Measurements from ENCODE around the gene ALOX15B.

DNA sequence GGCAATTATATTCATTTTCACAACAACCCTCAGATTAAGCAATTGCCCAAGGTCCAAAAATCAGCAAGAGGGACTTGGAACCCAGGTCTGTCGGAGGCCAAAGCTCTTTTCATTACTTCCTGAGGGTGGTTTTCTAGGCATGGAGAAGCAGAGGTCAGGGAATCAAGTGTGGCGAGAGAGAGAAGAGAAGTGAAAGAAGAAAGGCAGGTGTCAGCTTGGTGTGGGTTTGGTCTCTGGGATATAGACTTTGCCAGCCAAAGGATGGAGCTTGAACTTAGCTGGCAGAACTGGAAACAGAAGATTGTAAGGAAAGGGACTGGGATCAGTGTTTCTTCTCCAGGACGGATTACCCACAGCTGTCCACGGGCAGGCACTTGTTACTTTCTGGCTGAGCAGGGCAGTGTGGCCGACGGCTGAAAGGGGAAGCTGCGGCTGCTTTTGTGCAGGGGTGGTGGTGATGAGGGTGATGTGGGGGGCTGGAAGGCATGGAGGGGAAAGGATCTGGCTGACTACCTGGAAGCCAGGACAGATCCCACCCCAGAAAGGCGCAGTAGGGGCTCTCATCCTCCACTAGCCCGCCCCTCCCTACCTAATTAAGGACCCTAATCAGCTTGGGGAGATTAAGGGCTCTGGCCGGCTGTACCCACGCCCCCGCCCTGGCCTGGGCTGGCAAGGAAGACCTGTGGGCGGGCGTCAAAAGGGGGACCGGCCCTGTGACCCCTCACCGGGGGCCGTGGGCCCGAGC, 36.7 kb upstream of the ALOX15B start, which contains the start of gene GUCY2D:
- TF ChIP-seq POLR2A (IDR thresholded peaks at IDR 0.05; ENCODE audit: borderline replicate concordance, extremely low read depth, insufficient read depth, insufficient read length) (no peak), ELF1 (IDR thresholded peaks at IDR 0.05; ENCODE audit: borderline replicate concordance, low read depth) (no peak), EZH2 (IDR thresholded peaks at IDR 0.05) (no peak)
- TF ChIP-seq, protein P1, sequence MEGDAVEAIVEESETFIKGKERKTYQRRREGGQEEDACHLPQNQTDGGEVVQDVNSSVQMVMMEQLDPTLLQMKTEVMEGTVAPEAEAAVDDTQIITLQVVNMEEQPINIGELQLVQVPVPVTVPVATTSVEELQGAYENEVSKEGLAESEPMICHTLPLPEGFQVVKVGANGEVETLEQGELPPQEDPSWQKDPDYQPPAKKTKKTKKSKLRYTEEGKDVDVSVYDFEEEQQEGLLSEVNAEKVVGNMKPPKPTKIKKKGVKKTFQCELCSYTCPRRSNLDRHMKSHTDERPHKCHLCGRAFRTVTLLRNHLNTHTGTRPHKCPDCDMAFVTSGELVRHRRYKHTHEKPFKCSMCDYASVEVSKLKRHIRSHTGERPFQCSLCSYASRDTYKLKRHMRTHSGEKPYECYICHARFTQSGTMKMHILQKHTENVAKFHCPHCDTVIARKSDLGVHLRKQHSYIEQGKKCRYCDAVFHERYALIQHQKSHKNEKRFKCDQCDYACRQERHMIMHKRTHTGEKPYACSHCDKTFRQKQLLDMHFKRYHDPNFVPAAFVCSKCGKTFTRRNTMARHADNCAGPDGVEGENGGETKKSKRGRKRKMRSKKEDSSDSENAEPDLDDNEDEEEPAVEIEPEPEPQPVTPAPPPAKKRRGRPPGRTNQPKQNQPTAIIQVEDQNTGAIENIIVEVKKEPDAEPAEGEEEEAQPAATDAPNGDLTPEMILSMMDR (IDR thresholded peaks at IDR 0.05 in 2 of 3, conservative IDR thresholded peaks at IDR 0.05 in 1 of 3; ENCODE audit: borderline replicate concordance in 1 of 3, insufficient read depth in 1 of 3, low read depth in 2 of 3, low read length in 2 of 3), result no peak
- TF ChIP-seq, protein P2, sequence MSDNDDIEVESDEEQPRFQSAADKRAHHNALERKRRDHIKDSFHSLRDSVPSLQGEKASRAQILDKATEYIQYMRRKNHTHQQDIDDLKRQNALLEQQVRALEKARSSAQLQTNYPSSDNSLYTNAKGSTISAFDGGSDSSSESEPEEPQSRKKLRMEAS (IDR thresholded peaks at IDR 0.05), result no peak
- TF ChIP-seq, protein P3, sequence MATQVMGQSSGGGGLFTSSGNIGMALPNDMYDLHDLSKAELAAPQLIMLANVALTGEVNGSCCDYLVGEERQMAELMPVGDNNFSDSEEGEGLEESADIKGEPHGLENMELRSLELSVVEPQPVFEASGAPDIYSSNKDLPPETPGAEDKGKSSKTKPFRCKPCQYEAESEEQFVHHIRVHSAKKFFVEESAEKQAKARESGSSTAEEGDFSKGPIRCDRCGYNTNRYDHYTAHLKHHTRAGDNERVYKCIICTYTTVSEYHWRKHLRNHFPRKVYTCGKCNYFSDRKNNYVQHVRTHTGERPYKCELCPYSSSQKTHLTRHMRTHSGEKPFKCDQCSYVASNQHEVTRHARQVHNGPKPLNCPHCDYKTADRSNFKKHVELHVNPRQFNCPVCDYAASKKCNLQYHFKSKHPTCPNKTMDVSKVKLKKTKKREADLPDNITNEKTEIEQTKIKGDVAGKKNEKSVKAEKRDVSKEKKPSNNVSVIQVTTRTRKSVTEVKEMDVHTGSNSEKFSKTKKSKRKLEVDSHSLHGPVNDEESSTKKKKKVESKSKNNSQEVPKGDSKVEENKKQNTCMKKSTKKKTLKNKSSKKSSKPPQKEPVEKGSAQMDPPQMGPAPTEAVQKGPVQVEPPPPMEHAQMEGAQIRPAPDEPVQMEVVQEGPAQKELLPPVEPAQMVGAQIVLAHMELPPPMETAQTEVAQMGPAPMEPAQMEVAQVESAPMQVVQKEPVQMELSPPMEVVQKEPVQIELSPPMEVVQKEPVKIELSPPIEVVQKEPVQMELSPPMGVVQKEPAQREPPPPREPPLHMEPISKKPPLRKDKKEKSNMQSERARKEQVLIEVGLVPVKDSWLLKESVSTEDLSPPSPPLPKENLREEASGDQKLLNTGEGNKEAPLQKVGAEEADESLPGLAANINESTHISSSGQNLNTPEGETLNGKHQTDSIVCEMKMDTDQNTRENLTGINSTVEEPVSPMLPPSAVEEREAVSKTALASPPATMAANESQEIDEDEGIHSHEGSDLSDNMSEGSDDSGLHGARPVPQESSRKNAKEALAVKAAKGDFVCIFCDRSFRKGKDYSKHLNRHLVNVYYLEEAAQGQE (IDR thresholded peaks at IDR 0.05; ENCODE audit: low read depth), result no peak

Data from HCT116 (cell line).